NCI-H2107 treated with DMSO at 0.1 percent for 48 hours (cell line): ENCODE results near the gene BANK1.

Experiments
- DNase-seq: peaks from one replicate; lab custom pipeline; 2025; ENCODE audit not compliant: unreplicated experiment; lab: John Stamatoyannopoulos, UW

BANK1 gene

DNA sequence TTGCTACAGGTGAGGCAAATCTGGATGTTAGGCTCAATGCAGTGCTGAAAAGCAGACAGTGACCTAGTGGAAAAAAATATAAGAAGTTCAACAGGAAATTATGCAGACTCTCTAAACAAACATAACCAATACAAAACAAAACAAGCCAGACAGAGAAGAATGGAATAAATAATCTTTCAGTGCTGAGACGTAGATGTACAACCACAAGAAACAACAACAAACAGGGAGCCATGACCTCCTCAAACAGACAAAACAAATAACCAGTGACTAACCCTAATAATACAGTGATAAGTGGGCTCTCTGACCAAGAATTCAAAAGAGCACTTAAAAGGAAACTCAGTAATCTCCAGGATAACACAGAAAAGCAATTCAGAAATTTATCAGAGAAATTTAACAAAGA is 315.5 kb downstream of the BANK1 start:
- no peak for DNase-seq

DNA sequence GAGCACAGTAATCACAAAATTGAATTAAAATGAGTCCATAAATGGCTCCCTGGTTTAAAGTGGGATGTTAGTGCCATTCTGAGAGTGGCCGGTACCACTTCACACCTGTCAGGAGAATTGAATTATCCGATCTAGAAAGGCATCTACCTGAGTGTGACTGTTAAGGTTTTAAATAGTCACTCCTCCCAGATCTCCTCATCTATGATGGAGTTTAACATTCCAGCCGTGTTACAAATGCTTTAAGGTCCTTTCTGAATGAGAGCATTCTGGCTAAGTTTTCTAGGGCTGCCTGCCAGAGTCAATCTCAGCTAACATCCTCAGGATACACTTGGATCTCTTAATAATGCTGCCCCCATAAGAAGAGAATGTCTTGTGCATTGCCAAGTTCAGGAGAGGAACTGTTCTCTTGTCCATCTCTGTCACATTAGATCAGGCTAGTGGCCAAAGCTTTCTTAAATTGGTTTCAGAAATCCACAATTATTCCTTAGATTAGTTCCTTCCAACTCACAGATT is 323.6 kb downstream of the BANK1 start:
- no peak for DNase-seq

DNA sequence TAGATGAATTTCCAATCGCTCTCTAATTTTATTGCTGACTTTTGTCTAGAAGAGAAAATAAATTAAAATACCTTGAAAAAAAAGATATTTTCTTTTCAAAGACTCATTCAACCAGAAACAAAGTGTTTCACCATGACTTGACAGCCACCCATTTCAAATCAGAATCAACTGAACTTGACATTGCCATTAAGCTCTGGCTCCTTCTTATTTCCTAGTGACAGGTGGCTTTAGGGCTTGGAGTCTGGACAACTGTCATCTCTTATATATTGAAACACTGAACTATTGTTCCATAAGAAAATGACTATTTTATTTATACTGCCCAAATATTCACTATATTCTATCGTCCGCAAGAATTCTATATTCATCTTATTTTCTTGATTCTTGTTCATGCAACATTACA is 325.6 kb downstream of the BANK1 start:
- no peak for DNase-seq

DNA sequence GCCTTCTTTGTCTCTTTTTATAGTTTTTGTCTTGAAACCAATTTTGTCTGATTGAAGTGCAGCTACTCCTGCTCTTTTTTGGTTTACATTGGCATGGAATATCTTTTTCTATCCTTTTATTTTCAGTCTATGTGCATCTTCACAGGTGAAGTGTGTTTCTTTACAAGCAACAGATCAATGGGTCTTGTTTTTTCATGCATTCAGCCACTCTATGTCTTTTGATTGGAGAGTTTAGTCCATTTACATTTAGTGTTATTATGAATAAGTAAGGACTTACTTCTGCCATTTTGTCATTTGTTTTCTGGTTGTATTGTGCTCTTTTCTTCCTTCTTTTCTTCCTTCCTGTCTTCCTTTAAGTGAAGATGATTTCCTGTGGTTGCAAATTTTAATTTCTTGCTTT is 330.3 kb downstream of the BANK1 start:
- no peak for DNase-seq
